HCT116 (cell line): ENCODE measurements around the gene TUB. TPM values are rescaled to one million over a fixed set of nuclear protein-coding genes. Genes with fewer than 3 reads are reported as not detected.

Experiments
- ATAC-seq: fragments of 200-7000 bp; cut with Tn5 transposase; 2 replicates; pipeline ENCODE4 v1.9.1; 2020; ENCODE audit warnings: mild to moderate bottlenecking, moderate library complexity
- BruUV-seq: library from RNA; stranded (reverse); fragments of 400-500 nt; replicated peaks from 2 replicates; lab custom pipeline; 2021; lab: Mats Ljungman, UMichigan
- CTCF ChIA-PET: fragments of 300-600 bp; sonication (Branson Sonifier 250); formaldehyde crosslinking; loops from one replicate; lab custom pipeline; 2021; ENCODE audit warnings: antibody characterized with exemption; lab: Charles Lee
- POLR2A ChIA-PET: fragments of 300-600, 350-600 bp; sonication (Branson Sonifier 250); formaldehyde crosslinking; loops from one replicate; lab custom pipeline; 2021; ENCODE audit warnings: antibody characterized with exemption; lab: Charles Lee
- RAD21 ChIA-PET, 2 experiments: fragments of 300-600 bp; sonication (Branson Sonifier 250); formaldehyde crosslinking; loops; one replicate each; lab custom pipeline; 2023; ENCODE audit warnings: low total read pairs in 2 of 2; ENCODE audit not compliant: uncharacterized antibody in 2 of 2, unreplicated experiment in 2 of 2, low non-redundant PET in 1 of 2; lab: Charles Lee
- DNase-seq: peaks from one replicate; pipeline ENCODE4 v3.0.0-alpha.2; 2010; ENCODE audit warnings: low read depth, low spot score
- H2AFZ ChIP-seq: fragments of 200-600 bp; shearing (Covaris generic), sonication (generic); 2 replicates; pipeline ENCODE4 v1.6.1; 2017; ENCODE audit warnings: low read depth, mixed run types, mixed read lengths, antibody characterized with exemption, low read length; ENCODE audit not compliant: poor library complexity, severe bottlenecking
- H3K27ac ChIP-seq: 2 replicates; pipeline ENCODE4 v1.5.1; 2012; ENCODE audit warnings: low read depth, low read length
- H3K27me3 ChIP-seq: fragments of 200-600 bp; sonication (generic); 2 replicates; pipeline ENCODE4 v1.6.1; 2016; ENCODE audit warnings: mixed run types, low read length, mixed read lengths; ENCODE audit not compliant: insufficient read depth
- H3K36me3 ChIP-seq, 2 experiments: fragments of 200-500 bp in 1 of 2; fragments of 200-600 bp in 1 of 2; sonication (Bioruptor generic) in 1 of 2; sonication (generic) in 1 of 2; 2 replicates each; pipeline versions ENCODE4 v1.5.1 to v1.6.1; 2014 to 2016; ENCODE audit warnings: low read length in 2 of 2, inconsistent platforms in 1 of 2, mixed read lengths in 1 of 2, mixed run types in 1 of 2; ENCODE audit not compliant: insufficient read depth in 2 of 2, control insufficient read depth in 1 of 2
- H3K4me1 ChIP-seq, 2 experiments: fragments of 200-600 bp in 1 of 2; sonication (generic) in 1 of 2; 2 replicates each; pipeline versions ENCODE4 v1.5.1 to v1.6.1; 2012 to 2017; ENCODE audit warnings: low read length in 2 of 2, inconsistent platforms in 1 of 2, mild to moderate bottlenecking in 1 of 2, mixed read lengths in 1 of 2, mixed run types in 1 of 2, moderate library complexity in 1 of 2; ENCODE audit not compliant: insufficient read depth in 2 of 2, control insufficient read depth in 1 of 2
- H3K4me2 ChIP-seq: fragments of 200-600 bp; sonication (generic); 2 replicates; pipeline ENCODE4 v1.6.1; 2017; ENCODE audit warnings: mixed run types, low read length, mixed read lengths
- H3K4me3 ChIP-seq, 2 experiments: fragments of 200-600 bp in 1 of 2; sonication (generic) in 1 of 2; replicated peaks in 1 of 2; 2 replicates each; pipeline ENCODE4 v1.5.1; 2011 to 2016; ENCODE audit warnings: low read length in 2 of 2, control low read depth in 1 of 2, low read depth in 1 of 2, mild to moderate bottlenecking in 1 of 2, mixed read lengths in 1 of 2, mixed run types in 1 of 2
- H3K79me2 ChIP-seq: fragments of 200-600 bp; sonication (generic); 2 replicates; pipeline ENCODE4 v1.6.1; 2017; ENCODE audit warnings: mild to moderate bottlenecking, mixed run types, low read length, moderate library complexity, mixed read lengths; ENCODE audit not compliant: insufficient read depth
- H3K9ac ChIP-seq: fragments of 200-600 bp; sonication (generic); 2 replicates; pipeline ENCODE4 v1.6.1; 2016; ENCODE audit warnings: low read length, mixed read lengths
- H3K9me2 ChIP-seq: fragments of 200-600 bp; sonication (generic), shearing (Covaris generic); 2 replicates; pipeline ENCODE4 v1.6.1; 2017; ENCODE audit warnings: mixed run types, mild to moderate bottlenecking, moderate library complexity; ENCODE audit not compliant: insufficient read depth
- H3K9me3 ChIP-seq, 2 experiments: fragments of 200-500 bp in 1 of 2; fragments of 200-600 bp in 1 of 2; sonication (Bioruptor generic) in 1 of 2; sonication (generic) in 1 of 2; 2 replicates each; pipeline ENCODE4 v1.6.1; 2014 to 2017; ENCODE audit warnings: low read length in 2 of 2, mixed read lengths in 2 of 2, inconsistent platforms in 1 of 2, low read depth in 1 of 2, mild to moderate bottlenecking in 1 of 2, mixed run types in 1 of 2, moderate library complexity in 1 of 2; ENCODE audit not compliant: control insufficient read depth in 1 of 2, insufficient read depth in 1 of 2
- H4K20me1 ChIP-seq: fragments of 200-600 bp; sonication (generic), shearing (Covaris generic); 2 replicates; pipeline ENCODE4 v1.6.1; 2017; ENCODE audit warnings: mixed run types, mild to moderate bottlenecking, moderate library complexity; ENCODE audit not compliant: insufficient read depth
- CEBPB ChIP-seq: IDR thresholded peaks from 2 replicates; pipeline ENCODE4 v1.6.1; 2012; ENCODE audit warnings: low read depth
- EZH2 ChIP-seq: fragments of 200-600 bp; sonication (generic); IDR thresholded peaks from 2 replicates; pipeline ENCODE4 v1.6.1; 2017; ENCODE audit warnings: antibody characterized with exemption, mixed run types
- EZH2phosphoT487 ChIP-seq: fragments of 200-600 bp; IDR thresholded peaks from 2 replicates; pipeline ENCODE4 v1.6.1; 2018; ENCODE audit warnings: antibody characterized with exemption, borderline replicate concordance
- POLR2A ChIP-seq: IDR thresholded peaks from 2 replicates; pipeline ENCODE4 v1.7.0; 2011; ENCODE audit warnings: borderline replicate concordance; ENCODE audit not compliant: insufficient read depth, insufficient read length; ENCODE audit errors: extremely low read depth
- SRF ChIP-seq: IDR thresholded peaks from 2 replicates; pipeline ENCODE4 v1.6.1; 2012; ENCODE audit warnings: low read depth
- TCF7L2 ChIP-seq: IDR thresholded peaks from 2 replicates; pipeline ENCODE4 v1.7.0; 2011; ENCODE audit warnings: borderline replicate concordance, inconsistent platforms; ENCODE audit not compliant: insufficient read depth, insufficient read length; ENCODE audit errors: extremely low read depth
- YY1 ChIP-seq: IDR thresholded peaks from 2 replicates; pipeline ENCODE4 v1.6.1; 2011; ENCODE audit warnings: low read length, low read depth, moderate library complexity, mild to moderate bottlenecking; ENCODE audit not compliant: insufficient replicate concordance; ENCODE audit errors: extremely low read depth
- intact Hi-C: fragments of 100-400 bp; cut with micrococcal nuclease; formaldehyde crosslinking; loops from 2 replicates; pipeline ENCODE4 v1.10.0; 2022
- total RNA-seq: library from RNA; stranded (reverse); gene quantifications from one replicate; pipeline ENCODE4 v1.2.1, GENCODE V29; 2021; ENCODE audit not compliant: unreplicated experiment
- TF ChIP-seq, protein P1 (sequence below): IDR thresholded peaks from 2 replicates; pipeline ENCODE4 v1.6.1; 2012
- TF ChIP-seq, protein P2 (sequence below), 3 experiments: fragments of 200-600 bp in 1 of 3; sonication (generic) in 1 of 3; IDR thresholded peaks in 2 of 3; conservative IDR thresholded peaks in 1 of 3; 2 replicates each; pipeline ENCODE4 v1.5.1; 2012 to 2017; ENCODE audit warnings: low read depth in 2 of 3, low read length in 2 of 3, antibody characterized with exemption in 1 of 3, borderline replicate concordance in 1 of 3, control low read depth in 1 of 3, mild to moderate bottlenecking in 1 of 3, mixed read lengths in 1 of 3, mixed run types in 1 of 3, moderate library complexity in 1 of 3; ENCODE audit not compliant: insufficient read depth in 1 of 3

TUB gene
- total RNA-seq, 1 experiment from 2014 or later, result 0.02 TPM

DNA sequence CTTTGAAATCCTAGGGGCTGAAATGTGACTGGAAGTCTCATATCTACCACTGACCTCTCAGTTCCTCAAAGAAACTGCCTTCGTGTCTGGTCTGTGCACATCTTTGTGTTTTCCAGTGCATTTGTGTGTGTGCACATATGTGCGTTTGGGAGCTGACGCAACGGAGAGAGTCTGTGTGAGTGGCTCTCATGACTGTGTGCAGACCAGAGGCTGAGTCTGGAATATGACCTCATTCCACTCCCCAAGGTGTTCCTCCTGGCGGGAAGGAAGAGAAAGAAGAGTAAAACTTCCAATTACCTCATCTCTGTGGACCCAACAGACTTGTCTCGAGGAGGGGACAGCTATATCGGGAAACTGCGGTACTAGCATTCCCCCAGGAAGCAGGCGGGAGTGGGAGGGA, 16.5 kb downstream of the TUB start:
- no peak for ATAC-seq
- no peaks in the 10 kb centered on the region for H4K20me1 ChIP-seq
- intact Hi-C loops, result loop anchor here (10.0 kb wide), 3 partner anchors 203 to 1003 kb away; no protein-coding TSS in a partner anchor
- ChIA-PET CTCF (interaction anchor here (1.2 to 8.1 kb wide), 3 partner anchors 9 to 110 kb away, joined by 3 to 184 read pairs (median 16); partner anchors contain the start of gene EIF3F), RAD21 (interaction anchor here in 1 of 2 experiments (3.5 kb wide), 1 partner anchor 91 kb away, joined by 31 read pairs; no protein-coding TSS in a partner anchor), POLR2A (no interaction called here)
- no peaks in the 10 kb centered on the region for H3K27me3 ChIP-seq
- no peak for DNase-seq
- H2AFZ ChIP-seq, result no peak overlapping the region
- H3K9me3 ChIP-seq, result no peaks in the 10 kb centered on the region
- H3K9me2 ChIP-seq, result no peaks in the 10 kb centered on the region
- no TSS peak for BruUV-seq
- peaks cover 0 to 8% of the 10 kb centered on the region in 2 experiments; a peak in 2 of 4 replicates for H3K4me1 ChIP-seq
- H3K79me2 ChIP-seq, result no peaks in the 10 kb centered on the region
- H3K27ac ChIP-seq, result no peak overlapping the region
- no peak overlapping the region for H3K9ac ChIP-seq
- TF ChIP-seq SRF, result no peak
- TF ChIP-seq, protein P1, sequence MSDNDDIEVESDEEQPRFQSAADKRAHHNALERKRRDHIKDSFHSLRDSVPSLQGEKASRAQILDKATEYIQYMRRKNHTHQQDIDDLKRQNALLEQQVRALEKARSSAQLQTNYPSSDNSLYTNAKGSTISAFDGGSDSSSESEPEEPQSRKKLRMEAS, result no peak
- H3K4me3 ChIP-seq, result no peak overlapping the region
- H3K4me2 ChIP-seq, result no peak overlapping the region
- no peaks in the 10 kb centered on the region for H3K36me3 ChIP-seq

DNA sequence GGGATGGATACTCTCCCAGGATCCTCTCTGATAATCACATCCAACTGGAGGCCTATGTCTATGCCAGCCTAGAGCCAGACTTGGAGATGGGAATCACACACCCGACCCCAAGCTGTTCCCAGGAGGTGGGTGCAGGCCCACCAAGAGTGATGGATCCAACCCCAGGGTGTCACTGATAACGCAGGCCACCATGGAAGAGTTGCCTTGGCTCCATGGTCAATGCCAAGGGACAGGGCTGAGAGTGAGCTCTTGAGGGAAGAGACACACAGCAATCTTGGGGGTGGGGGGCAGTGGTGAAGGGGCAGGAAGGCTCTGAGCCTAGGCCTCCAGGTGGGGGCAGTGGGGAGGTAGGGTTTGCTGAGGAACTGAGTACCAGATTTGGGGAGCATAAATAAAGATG, 16.9 kb downstream of the TUB start:
- CTCF ChIA-PET, result interaction anchor here (1.2 to 8.1 kb wide), 4 partner anchors 9 to 111 kb away, joined by 3 to 184 read pairs (median 36); partner anchors contain the start of gene EIF3F
- Histone ChIP-seq H3K4me1 (peaks cover 0 to 3% of the 10 kb centered on the region in 2 experiments; a peak in 2 of 4 replicates), H3K9me3 (no peaks in the 10 kb centered on the region), H3K27me3 (no peaks in the 10 kb centered on the region), H3K9me2 (no peaks in the 10 kb centered on the region), H3K79me2 (no peaks in the 10 kb centered on the region), H2AFZ (no peak overlapping the region), H4K20me1 (no peaks in the 10 kb centered on the region), H3K27ac (no peak overlapping the region), H3K36me3 (no peaks in the 10 kb centered on the region), H3K4me3 (no peak overlapping the region), H3K4me2 (no peak overlapping the region), H3K9ac (no peak overlapping the region)
- POLR2A ChIA-PET, result no interaction called here
- RAD21 ChIA-PET, result interaction anchor here (0.9 to 3.5 kb wide), 2 partner anchors 65 to 92 kb away, joined by 3 to 31 read pairs; no protein-coding TSS in a partner anchor
- BruUV-seq, result no TSS peak
- ATAC-seq (no peak), DNase-seq (no peak)
- TF ChIP-seq, protein P1, result no peak
- TF ChIP-seq TCF7L2 (no peak), YY1 (no peak), EZH2 (no peak), POLR2A (no peak), CEBPB (no peak), EZH2phosphoT487 (no peak)
- TF ChIP-seq, protein P2, sequence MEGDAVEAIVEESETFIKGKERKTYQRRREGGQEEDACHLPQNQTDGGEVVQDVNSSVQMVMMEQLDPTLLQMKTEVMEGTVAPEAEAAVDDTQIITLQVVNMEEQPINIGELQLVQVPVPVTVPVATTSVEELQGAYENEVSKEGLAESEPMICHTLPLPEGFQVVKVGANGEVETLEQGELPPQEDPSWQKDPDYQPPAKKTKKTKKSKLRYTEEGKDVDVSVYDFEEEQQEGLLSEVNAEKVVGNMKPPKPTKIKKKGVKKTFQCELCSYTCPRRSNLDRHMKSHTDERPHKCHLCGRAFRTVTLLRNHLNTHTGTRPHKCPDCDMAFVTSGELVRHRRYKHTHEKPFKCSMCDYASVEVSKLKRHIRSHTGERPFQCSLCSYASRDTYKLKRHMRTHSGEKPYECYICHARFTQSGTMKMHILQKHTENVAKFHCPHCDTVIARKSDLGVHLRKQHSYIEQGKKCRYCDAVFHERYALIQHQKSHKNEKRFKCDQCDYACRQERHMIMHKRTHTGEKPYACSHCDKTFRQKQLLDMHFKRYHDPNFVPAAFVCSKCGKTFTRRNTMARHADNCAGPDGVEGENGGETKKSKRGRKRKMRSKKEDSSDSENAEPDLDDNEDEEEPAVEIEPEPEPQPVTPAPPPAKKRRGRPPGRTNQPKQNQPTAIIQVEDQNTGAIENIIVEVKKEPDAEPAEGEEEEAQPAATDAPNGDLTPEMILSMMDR (IDR thresholded peaks at IDR 0.05 in 2 of 3, conservative IDR thresholded peaks at IDR 0.05 in 1 of 3; ENCODE audit: borderline replicate concordance in 1 of 3, insufficient read depth in 1 of 3, low read depth in 2 of 3, low read length in 2 of 3), result no peak
- intact Hi-C loops, result loop anchor here (10.0 kb wide), 3 partner anchors 203 to 1003 kb away; no protein-coding TSS in a partner anchor
